ENCODE measurements around the gene USP4.
"Not testable (repeated sequence)": the region's sequence is repeated elsewhere in the genome, so short reads cannot be mapped to it uniquely, and the experiment has no call there.

Gene USP4, protein sequence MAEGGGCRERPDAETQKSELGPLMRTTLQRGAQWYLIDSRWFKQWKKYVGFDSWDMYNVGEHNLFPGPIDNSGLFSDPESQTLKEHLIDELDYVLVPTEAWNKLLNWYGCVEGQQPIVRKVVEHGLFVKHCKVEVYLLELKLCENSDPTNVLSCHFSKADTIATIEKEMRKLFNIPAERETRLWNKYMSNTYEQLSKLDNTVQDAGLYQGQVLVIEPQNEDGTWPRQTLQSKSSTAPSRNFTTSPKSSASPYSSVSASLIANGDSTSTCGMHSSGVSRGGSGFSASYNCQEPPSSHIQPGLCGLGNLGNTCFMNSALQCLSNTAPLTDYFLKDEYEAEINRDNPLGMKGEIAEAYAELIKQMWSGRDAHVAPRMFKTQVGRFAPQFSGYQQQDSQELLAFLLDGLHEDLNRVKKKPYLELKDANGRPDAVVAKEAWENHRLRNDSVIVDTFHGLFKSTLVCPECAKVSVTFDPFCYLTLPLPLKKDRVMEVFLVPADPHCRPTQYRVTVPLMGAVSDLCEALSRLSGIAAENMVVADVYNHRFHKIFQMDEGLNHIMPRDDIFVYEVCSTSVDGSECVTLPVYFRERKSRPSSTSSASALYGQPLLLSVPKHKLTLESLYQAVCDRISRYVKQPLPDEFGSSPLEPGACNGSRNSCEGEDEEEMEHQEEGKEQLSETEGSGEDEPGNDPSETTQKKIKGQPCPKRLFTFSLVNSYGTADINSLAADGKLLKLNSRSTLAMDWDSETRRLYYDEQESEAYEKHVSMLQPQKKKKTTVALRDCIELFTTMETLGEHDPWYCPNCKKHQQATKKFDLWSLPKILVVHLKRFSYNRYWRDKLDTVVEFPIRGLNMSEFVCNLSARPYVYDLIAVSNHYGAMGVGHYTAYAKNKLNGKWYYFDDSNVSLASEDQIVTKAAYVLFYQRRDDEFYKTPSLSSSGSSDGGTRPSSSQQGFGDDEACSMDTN

GRCh38 chr3:49339941-49340800, at the start of gene USP4:
USP4 (minus strand) TSS chr3:49340053; CDS start chr3:49340024, 29 bp downstream.
- DNase-seq: peak; percentile 96

DNA sequence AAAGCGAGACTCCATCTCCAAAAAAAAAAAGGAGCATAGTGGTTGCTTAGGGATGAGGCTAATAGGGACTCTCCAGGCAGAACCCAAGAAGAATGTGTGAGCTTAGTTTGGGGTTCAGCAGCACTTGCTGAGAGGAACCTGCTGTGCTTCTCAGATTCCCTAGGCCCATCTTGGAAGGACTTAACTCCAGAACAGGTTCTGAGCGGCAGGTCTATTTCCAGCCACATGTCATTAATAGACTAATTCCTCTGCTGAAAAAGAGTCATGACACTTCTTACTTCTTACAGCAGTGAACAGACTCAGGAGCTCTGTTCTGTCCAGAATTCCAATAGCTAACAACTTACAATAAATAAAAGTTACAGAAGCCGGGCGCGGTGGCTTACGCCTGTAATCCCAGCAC, 49.4 kb upstream of the USP4 start:
- DNase-seq: no peak

DNA sequence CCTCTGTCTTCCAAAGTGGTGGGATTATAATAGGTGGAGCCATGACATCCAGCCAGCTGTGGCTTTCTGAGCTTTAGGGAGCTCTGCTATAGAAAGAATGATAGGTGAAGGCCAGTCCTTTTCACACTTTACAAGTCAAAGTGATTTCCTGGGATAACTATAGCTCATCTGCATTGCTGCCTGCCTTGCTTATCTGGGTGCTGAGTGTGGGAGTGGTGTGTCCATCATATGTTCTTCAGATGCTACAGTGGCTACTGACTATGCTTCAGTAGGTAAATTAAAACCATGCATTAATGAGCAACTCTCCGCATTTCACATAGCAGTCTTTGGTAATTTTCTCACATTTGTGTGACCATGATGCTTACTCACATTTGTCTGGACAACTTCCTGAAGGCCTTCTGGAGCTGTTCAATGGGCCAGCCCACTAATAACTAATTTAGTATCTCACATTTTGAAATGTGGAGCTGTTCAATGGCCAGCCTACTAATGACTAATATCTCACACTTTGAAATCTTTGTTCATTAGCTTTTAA, 48.5 kb upstream of the USP4 start:
- DNase-seq: no peak

DNA sequence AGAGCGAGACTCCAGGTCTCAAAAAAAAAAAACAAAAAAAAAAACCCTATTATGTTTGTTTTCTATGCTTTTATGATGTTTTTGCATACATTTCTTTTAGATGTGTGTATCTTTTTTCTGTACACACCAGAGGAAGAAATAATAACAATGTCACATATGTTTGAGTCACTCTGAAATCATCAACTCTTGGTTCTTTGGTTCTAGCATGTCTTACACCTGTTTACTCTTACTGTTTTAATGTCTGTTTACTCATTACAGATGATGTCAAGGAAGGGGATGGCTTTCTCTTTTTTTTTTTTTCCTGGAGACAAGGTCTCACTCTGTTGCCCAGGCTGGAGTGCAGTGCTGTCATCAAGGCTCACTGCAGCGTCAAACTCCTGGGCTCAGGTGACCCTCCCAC, 47.9 kb upstream of the USP4 start:
- no peak for DNase-seq

GRCh38 chr3:49386056-49386756, 46.4 kb upstream of the USP4 start:
- no peak for DNase-seq

GRCh38 chr3:49385617-49386016, 45.8 kb upstream of the USP4 start:
- no peak for DNase-seq

DNA sequence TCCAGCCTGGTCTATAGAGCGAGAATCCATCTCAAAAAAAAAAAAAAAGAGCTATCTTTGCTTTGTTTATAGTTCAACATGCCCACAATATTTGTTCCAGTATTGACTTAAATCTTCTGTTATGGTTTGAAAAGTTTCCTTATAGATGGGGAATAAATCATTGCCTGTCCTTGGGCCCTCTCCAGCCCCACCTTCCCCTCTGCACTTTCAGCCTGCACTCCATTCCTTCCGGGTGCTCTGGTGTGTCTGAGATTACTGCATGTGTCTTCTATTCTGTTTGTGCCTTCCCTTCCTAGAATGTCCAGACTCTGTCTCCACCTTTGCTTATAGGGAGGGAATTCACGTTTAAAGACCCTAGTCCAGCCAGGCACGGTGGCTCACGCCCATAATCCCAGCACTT, 43.5 kb upstream of the USP4 start:
- DNase-seq: no peak

- DNase-seq: no peak
Observed at GRCh38 chr3:49378249-49378895, 38.5 kb upstream of the USP4 start.

- DNase-seq: no peak
Observed at GRCh38 chr3:49377483-49377882, 37.6 kb upstream of the USP4 start.

GRCh38 chr3:49371946-49372345, 32.1 kb upstream of the USP4 start:
- DNase-seq: no peak

DNA sequence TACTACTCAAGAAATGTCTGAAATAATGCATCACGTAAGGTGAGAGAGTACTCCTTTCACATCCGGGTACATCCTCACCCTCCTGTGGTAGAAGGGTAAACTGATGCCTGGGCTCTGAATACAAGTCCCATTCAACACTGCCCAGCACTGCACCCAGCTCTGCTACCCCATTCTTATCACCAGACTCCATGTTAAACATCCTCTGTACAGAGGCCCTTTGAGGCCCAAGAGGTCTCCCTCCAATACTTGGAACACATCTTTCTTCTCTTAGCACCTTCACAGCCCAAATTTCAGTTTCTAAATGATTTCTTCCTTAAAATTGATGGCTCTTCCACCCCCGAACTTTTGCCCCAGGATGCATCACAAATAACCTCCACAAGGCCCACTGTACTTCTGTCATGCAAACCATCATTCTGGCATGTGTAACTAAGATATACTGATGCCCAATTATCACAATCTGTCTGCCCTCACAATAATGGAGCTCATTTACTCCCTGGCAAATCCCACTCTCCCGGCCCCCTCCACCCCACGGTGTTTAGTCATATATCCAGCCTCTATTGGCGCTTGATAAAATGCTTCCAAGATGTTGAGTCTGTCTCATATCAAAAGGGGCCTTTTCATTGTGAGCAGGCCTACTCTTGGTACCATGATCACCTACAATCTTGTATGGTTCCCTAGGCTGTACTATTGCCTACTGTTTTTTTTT, 30.9 kb upstream of the USP4 start:
- no peak for DNase-seq

- no peak for DNase-seq
Observed at GRCh38 chr3:49362561-49362960, 22.7 kb upstream of the USP4 start.

- no peak for DNase-seq
Observed at GRCh38 chr3:49359623-49360022, 19.8 kb upstream of the USP4 start.

- DNase-seq: no peak
Observed at GRCh38 chr3:49358884-49359225, 19.0 kb upstream of the USP4 start.

GRCh38 chr3:49358217-49358883, 18.5 kb upstream of the USP4 start, which contains the start of gene GPX1:
GPX1 (minus strand) TSS chr3:49358353; CDS start chr3:49358278, 75 bp downstream.
- peak; percentile 84 for DNase-seq

GRCh38 chr3:49357443-49358216, 17.8 kb upstream of the USP4 start:
- not testable (repeated sequence) for DNase-seq

- DNase-seq: not testable (repeated sequence)
Observed at GRCh38 chr3:49357095-49357442, 17.2 kb upstream of the USP4 start.

DNA sequence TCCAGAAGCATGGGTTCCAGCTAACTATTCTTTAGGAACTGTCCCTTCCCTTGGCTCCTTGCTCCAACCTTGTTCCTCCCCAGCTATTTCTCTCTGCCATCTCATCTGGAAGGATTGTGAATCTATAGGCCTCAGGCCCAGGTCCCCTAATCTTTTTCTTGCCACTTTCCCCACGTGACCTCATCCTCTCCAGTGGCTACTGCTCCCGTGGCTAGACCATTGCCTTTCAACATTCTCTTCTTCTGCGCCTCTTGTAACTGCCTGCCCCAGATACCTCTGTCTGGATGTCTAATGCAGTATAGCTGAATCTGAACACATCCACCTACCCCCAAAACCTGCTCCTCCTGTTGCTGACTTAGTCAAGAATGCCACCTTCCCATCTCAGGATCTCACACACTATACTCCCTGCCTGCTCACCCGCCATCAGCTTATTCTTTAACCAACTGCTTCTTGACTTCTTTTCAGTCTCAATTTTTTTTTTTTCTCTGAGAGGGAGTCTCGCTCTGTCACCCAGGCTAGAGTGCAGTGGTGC, 13.1 kb upstream of the USP4 start:
- no peak for DNase-seq

GRCh38 chr3:49352281-49352680, 12.4 kb upstream of the USP4 start:
- DNase-seq: no peak
